HG02852 (cell line): ENCODE measurements around the gene OR8G5.
"Not testable (repeated sequence)": the region's sequence is repeated elsewhere in the genome, so short reads cannot be mapped to it uniquely, and the experiment has no call there.

Experiments used
- ATAC-seq: cut with Tn5 transposase; IDR thresholded peaks from one replicate; pipeline ENCODE4 v1.9.1; 2021; ENCODE audit warnings: mild to moderate bottlenecking, moderate library complexity; ENCODE audit not compliant: unreplicated experiment

OR8G5 gene, protein sequence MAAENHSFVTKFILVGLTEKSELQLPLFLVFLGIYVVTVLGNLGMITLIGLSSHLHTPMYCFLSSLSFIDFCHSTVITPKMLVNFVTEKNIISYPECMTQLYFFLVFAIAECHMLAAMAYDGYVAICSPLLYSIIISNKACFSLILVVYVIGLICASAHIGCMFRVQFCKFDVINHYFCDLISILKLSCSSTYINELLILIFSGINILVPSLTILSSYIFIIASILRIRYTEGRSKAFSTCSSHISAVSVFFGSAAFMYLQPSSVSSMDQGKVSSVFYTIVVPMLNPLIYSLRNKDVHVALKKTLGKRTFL

DNA sequence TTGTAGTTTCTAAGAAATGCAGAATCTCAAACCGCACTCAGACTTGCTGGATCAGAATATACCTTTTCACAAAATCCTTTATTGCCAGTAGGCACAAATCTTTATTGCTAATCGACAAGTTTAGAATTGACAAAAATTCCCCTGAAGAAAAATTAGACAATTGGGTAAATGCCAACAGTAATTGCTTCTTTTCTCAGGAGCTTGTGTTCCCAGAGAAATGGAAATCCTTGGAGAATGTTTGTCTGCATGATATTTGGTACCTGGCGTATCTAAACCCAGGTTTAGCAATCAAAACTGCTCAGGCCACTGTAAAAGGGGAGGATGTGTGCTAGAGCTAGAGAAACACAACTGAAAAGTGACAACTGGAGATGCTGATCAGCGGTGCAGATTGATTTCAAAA lies at the start of gene OR8G5:
OR8G5 (plus strand) TSS at position 301 of the 400 bp plus-strand sequence. CDS start 8,556 bp downstream, outside the sequence.
- no peak for ATAC-seq

DNA sequence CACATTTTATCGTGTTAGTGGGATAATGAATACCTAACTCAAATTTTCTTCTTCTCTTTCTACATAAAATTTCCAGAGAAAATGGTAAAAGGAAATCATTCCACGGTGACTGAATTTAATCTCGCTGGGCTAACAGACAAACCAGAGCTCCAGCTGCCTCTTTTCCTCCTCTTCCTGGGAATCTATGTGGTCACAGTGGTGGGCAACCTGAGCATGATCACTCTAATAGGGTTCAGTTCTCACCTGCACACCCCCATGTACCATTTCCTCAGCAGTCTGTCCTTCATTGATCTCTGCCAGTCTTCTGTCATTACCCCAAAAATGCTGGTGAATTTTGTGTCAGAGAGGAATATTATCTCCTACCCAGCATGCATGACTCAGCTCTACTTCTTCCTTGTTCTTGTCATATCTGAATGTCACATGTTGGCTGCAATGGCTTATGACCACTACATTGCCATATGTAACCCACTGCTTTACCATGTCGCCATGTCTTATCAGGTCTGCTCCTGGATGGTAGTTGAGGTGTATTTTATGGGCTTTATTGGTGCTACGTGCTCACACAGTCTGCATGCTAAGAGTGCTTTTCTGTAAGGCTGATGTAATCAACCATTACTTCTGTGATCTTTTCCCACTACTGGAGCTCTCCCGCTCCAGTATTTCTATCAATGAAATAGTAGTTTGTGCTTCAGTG lies 48.9 kb upstream of the OR8G5 start:
- no peak for ATAC-seq

DNA sequence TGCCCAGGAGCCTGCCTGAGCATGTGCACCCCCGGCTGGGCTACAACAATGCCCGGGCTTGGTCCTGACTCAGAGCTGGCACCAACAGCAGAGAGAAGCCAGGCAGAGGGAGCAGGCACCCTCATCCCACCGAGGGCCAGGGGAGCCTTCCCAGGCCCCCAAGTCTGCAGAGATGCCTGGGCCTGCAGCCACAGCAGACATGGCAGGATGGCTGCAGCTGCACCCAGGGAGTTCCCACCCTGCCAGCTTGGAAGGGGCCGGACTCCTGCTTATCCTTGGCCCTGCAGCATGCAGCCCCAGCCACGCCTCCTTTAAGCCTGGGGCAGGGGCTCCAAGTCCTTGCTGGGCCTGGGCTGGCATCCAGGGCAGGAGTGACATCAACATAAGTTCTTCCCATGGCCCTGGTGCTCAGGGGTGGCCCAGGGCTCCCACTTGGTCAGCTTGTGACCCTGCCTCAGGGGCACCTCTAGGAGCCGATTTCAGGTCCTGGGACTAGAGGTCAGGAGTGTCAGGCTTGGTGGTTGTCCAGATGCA lies 46.3 kb upstream of the OR8G5 start:
- ATAC-seq: no peak

DNA sequence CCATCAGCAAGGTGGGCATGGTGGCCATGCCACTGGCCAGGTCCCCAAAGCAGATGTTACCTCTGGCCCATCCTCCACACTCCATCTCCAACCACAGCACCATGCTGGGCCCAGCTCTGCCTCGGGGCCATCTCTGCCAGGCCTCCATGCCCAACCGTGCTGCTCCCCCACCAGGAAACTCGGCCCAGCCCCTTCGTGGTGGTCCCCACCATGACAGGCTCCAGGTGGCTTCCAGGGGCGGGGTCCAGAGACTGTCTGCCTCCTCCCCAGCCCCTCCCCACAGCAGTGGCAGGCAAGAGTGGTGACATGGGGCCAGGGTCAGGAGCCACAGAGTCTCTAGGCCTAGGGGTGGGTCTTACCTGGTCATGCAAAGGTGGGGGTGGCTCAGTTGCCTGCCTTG lies 45.8 kb upstream of the OR8G5 start:
- ATAC-seq: no peak

DNA sequence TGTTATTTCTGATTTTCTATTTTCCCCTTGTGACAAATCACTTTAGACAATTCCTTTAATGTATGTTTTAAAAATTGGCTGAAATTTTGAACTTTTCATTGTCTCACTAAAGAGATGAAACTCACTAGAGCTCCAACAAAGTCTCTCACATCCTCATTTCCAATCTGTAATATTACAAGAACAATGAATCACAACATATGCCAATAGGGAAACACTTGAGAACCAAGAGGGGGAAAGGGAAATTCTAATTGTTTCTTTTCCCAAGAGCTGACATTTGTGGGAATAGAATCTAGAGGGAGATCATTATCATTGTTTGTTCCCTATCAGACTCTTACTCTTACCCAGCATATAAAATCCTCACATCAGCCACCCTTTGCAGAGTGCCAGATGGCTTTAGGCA lies 44.9 kb upstream of the OR8G5 start:
- ATAC-seq: no peak

DNA sequence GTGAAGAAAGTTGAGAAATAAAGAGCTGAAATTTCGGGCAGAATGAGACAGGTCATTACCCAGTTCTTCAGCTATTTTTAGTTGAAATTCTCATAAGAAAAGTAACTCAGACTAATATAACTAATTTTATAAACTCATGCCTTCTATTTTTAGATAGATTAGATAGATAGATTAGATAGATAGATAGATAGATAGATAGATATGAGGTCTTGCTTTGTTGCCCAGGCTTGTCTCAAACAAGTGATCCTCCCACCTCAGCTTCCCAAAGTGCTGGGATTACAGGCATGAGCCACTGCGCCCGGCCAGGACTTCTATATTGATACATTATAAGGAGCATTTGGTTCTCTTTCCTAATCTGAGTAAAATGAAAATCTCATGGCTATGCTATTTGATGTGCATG lies 42.1 kb upstream of the OR8G5 start:
- ATAC-seq: no peak

DNA sequence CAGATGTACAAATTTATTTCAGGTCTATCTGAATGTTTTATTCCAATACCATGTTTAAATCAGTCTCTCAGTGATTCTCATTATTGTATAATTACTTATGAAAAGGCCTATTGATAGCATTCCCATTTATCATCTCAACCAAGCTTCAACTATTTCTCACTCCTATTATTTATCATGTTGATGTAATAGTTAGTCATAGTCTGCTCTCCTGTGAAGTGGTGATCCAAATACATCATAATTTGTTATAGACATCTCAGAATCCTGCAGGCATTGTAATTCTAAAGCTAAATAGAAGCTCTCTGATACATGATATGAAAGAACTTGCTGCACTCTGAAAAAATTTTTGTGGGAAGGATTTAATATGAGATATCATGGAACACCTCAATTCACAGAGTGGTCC lies 37.0 kb upstream of the OR8G5 start:
- no peak for ATAC-seq

DNA sequence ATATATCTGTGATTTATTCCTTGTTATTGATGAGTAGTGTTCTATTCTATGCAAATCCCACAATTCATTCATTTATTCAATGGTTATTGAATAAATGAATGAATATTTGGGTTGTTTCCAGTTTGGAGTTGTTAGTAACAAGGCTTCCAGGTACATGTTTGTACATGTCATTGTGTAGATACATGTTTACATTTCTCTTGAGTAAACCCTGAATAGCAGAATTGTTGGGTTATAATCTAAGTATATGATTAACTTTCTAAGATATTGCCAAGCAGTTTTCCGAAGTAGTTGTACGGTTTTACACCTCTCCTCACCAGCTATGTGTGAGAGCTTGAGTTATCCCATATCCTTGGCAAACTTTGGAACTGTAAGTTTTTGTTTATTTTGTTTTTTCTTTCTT lies 33.8 kb upstream of the OR8G5 start:
- no peak for ATAC-seq

DNA sequence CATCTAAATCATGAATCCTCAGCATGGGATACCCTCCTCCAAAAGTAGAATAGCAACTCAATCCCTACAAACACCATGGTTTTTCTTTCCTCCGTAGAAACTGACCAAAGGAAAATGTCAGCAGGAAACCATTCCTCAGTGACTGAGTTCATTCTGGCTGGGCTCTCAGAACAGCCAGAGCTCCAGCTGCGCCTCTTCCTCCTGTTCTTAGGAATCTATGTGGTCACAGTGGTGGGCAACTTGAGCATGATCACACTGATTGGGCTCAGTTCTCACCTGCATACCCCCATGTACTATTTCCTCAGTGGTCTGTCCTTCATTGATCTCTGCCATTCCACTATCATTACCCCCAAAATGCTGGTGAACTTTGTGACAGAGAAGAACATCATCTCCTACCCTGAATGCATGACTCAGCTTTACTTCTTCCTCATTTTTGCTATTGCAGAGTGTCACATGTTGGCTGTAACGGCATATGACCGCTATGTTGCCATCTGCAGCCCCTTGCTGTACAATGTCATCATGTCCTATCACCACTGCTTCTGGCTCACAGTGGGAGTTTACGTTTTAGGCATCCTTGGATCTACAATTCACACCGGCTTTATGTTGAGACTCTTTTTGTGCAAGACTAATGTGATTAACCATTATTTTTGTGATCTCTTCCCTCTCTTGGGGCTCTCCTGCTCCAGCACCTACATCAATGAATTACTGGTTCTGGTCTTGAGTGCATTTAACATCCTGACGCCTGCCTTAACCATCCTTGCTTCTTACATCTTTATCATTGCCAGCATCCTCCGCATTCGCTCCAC lies 31.4 kb upstream of the OR8G5 start:
- not testable (repeated sequence) for ATAC-seq

DNA sequence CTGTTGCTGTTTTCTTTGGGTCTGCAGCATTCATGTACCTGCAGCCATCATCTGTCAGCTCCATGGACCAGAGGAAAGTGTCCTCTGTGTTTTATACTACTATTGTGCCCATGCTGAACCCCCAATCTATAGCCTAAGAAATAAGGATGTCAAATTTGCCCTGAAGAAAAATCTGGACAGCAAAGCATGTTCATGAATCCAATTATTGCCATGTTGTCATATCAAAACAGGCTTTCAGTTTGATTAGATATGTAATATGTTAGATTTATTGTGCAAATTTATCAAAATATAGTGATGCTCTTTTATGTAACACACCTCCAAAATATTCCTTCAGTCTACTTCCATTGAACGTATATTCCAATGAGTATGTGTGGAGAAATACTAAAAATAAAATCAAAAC lies 30.7 kb upstream of the OR8G5 start:
- no peak for ATAC-seq

DNA sequence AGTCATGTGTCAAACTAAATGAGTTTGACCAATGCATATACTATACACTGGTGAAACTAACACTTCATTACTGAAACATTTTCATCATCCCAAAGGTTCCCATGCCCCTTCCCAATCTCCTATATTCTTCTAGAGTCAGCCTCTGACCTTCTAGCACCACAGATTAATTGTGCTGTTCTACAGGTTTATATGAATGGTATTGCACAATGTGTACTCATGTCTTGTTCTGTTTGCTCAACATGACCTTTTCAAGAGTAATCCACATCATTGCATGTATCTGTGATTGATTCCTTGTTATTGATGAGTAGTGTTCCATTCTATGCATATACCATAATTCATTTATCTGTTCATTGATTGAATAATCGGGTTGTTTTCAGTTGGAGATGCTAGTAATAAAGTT lies 22.8 kb upstream of the OR8G5 start:
- no peak for ATAC-seq

DNA sequence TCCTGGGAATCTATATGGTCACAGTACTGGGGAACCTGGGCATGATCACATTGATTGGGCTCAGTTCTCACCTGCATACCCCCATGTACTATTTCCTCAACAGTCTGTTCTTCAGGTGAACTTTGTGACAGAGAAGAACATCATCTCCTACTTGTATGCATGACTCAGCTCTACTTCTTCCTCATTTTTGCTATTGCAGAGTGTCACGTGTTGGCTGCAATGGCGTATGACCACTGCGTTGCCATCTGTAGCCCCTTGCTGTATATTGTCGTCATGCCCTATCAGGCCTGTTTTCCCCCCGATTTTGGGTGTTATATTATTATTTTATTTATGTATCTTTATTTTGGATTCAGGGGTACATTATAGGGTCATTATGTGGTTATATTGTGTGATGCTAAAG lies 17.7 kb upstream of the OR8G5 start:
- ATAC-seq: no peak

DNA sequence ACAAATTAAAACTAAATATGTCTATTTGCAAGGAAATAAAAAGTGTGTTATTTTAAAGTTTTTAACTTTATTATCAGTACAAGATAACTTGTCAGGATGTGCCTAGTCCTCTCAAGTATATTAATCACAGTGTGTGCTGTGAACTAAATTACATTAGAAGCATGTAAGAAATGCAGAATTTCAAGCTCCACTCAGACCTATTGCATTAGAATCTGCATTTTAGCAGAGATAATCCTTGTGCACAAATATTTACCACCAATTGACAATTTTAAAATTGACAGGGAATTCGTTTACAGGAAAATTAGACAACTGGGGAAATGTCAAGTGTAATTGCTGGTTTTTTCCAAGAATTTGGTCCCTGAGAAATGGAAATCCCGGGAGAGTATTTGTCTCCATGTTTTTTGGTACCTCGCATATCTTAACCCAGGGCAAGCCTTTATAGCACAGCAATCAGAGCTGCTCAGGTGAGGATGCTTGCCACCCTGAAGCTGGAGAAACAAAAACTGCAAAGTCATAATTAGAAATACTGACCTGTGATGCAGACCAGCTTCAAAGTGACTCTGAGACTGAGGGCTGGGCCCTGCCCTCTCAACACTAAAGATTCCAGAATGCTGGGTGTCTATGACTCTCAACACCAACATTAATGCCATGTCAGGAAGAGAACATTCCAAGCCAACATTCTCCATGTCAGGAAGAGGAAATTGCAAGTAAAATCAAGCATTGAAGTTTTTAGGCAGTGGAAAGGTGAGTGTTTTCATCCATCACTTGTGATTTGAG lies 15.4 kb upstream of the OR8G5 start, which contains the start of gene OR8G1:
OR8G1 (plus strand) TSS at position 475 of the 777 bp plus-strand sequence. CDS start 8,581 bp downstream, outside the sequence.
- no peak for ATAC-seq

DNA sequence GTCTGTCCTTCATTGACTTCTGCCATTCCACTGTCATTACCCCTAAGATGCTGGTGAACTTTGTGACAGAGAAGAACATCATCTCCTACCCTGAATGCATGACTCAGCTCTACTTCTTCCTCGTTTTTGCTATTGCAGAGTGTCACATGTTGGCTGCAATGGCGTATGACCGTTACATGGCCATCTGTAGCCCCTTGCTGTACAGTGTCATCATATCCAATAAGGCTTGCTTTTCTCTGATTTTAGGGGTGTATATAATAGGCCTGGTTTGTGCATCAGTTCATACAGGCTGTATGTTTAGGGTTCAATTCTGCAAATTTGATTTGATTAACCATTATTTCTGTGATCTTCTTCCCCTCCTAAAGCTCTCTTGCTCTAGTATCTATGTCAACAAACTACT lies 6.3 kb upstream of the OR8G5 start:
- ATAC-seq: not testable (repeated sequence)

DNA sequence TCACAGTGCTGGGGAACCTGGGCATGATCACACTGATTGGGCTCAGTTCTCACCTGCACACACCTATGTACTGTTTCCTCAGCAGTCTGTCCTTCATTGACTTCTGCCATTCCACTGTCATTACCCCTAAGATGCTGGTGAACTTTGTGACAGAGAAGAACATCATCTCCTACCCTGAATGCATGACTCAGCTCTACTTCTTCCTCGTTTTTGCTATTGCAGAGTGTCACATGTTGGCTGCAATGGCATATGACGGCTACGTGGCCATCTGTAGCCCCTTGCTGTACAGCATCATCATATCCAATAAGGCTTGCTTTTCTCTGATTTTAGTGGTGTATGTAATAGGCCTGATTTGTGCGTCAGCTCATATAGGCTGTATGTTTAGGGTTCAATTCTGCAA lies 8.9 kb downstream of the OR8G5 start:
- not testable (repeated sequence) for ATAC-seq

DNA sequence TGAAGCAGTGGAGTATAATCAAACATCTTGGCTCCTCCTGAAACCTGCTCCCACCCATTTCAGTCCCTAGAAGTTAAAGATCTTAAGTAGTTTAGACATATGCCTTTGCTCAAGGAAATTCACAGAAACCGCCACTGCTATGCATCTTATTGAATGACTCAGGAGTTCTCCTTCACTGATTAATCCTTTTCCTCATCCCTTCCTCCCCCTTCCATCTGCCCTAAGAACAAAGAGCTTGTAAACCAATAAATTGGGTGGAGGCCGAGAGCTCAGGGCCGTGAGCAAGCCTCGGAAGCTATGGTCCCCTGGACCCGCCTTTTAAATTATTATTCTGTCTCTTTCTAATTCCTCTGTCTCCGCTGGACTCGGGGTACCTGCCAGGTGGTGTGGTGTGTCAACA lies 14.7 kb downstream of the OR8G5 start:
- ATAC-seq: not testable (repeated sequence)

DNA sequence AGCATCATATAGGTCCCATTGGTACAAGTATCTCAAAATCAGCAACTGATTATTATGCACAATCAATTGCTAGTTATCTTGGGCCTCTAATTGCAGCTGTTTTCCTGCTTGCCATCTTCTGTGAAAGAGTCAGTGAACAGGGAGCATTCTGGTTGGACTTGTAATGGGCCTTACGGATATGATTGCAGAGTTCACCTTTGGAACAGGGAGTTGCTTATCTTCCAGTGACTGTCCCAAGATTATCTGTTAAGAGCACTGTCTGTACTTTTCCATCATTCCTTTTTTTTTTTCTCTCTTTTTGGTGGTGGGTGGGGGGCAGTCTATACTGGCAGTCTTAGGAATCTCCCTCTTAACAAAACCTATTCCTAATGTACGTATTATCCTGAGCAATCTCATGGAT lies 17.8 kb downstream of the OR8G5 start:
- ATAC-seq: no peak

DNA sequence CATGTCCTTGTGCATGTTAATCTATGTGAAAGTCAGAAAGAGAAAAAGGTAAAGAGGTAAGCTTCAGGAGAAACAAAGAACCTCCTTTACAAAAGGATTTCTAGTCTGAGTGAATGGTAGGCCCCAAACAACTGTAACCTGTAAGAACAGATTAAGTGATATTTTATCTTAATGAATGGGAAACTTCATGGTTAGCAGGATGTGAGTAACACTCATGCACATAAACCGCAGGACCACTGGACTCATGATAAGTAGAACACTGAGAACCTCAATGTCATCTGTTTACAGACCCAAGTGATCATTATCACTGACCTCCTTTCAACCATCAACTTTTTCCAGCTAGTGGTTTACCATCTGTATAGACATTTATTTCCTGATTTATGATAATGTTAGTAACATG lies 19.9 kb downstream of the OR8G5 start:
- ATAC-seq: no peak

DNA sequence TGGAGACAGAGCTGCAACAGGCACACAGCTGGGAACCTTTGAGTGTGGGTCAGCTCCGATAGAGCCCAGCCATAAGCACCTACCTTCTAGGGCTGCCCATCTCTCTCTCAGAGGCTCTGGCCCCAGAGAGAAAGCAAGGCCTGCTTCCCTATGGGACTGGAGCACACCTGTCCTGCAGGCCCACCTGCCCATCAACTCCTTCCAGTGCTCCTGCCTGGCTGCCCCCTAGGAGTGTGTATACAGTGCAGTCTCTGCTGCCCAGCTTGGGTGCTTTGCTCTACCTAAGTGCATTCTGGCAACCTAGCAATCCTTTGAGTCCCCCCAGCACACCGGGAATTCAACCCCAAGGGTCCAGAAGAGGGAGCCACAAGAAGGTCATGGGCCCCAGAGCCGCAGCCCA lies 21.0 kb downstream of the OR8G5 start:
- ATAC-seq: no peak

DNA sequence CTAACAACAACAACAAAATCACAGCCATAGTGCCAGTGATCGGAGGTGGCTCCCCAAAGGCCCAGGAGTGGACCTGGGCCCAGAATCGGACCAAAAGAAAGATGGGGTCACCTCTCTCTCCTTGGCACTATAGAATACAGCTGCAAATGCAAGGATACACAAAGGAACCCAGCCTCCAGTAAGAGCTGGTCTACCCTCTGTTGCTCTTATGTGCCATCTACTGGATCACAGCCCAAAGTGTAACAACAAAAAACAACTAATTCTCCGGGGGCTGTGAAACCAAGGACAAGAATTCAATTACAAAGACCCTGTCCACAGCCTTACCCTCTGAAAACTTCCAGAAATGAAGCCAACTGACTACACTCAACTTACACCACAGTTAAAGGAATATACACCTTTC lies 21.6 kb downstream of the OR8G5 start:
- ATAC-seq: no peak

DNA sequence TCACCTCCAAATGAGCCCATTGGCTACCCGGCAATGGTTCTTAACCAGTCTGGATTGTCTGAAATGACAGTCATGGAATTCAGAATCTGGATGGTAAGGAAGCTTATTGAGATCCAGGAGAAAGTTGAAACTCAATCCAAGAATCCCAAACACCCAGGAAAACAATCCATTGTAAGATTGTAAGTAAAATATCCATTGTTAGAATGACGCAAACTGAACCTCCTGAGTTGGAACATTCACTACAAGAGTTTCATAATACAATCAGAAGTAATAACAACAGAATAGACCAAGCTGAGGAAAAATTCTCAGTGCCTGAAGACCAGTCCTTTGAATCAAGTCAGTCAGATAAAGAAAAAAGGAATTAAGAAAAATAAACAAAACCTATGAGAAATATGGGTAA lies 22.1 kb downstream of the OR8G5 start:
- ATAC-seq: no peak
